HCT116 (cell line): Measurements from ENCODE around the gene NR2F6. TPM values are rescaled to one million over a fixed set of nuclear protein-coding genes. Genes with fewer than 3 reads are reported as not detected.

Source experiments
- ATAC-seq: fragments of 200-7000 bp; cut with Tn5 transposase; 2 replicates; pipeline ENCODE4 v1.9.1; 2020; ENCODE audit warnings: mild to moderate bottlenecking, moderate library complexity
- BruUV-seq: library from RNA; stranded (reverse); fragments of 400-500 nt; replicated peaks from 2 replicates; lab custom pipeline; 2021; lab: Mats Ljungman, UMichigan
- CTCF ChIA-PET: fragments of 300-600 bp; sonication (Branson Sonifier 250); formaldehyde crosslinking; loops from one replicate; lab custom pipeline; 2021; ENCODE audit warnings: antibody characterized with exemption; lab: Charles Lee
- POLR2A ChIA-PET: fragments of 300-600, 350-600 bp; sonication (Branson Sonifier 250); formaldehyde crosslinking; loops from one replicate; lab custom pipeline; 2021; ENCODE audit warnings: antibody characterized with exemption; lab: Charles Lee
- RAD21 ChIA-PET, 2 experiments: fragments of 300-600 bp; sonication (Branson Sonifier 250); formaldehyde crosslinking; loops; one replicate each; lab custom pipeline; 2023; ENCODE audit warnings: low total read pairs in 2 of 2; ENCODE audit not compliant: uncharacterized antibody in 2 of 2, unreplicated experiment in 2 of 2, low non-redundant PET in 1 of 2; lab: Charles Lee
- DNase-seq: peaks from one replicate; pipeline ENCODE4 v3.0.0-alpha.2; 2010; ENCODE audit warnings: low read depth, low spot score
- H2AFZ ChIP-seq: fragments of 200-600 bp; shearing (Covaris generic), sonication (generic); 2 replicates; pipeline ENCODE4 v1.6.1; 2017; ENCODE audit warnings: low read depth, mixed run types, mixed read lengths, antibody characterized with exemption, low read length; ENCODE audit not compliant: poor library complexity, severe bottlenecking
- H3K27ac ChIP-seq: 2 replicates; pipeline ENCODE4 v1.5.1; 2012; ENCODE audit warnings: low read depth, low read length
- H3K27me3 ChIP-seq: fragments of 200-600 bp; sonication (generic); 2 replicates; pipeline ENCODE4 v1.6.1; 2016; ENCODE audit warnings: mixed run types, low read length, mixed read lengths; ENCODE audit not compliant: insufficient read depth
- H3K36me3 ChIP-seq, 2 experiments: fragments of 200-500 bp in 1 of 2; fragments of 200-600 bp in 1 of 2; sonication (Bioruptor generic) in 1 of 2; sonication (generic) in 1 of 2; 2 replicates each; pipeline versions ENCODE4 v1.5.1 to v1.6.1; 2014 to 2016; ENCODE audit warnings: low read length in 2 of 2, inconsistent platforms in 1 of 2, mixed read lengths in 1 of 2, mixed run types in 1 of 2; ENCODE audit not compliant: insufficient read depth in 2 of 2, control insufficient read depth in 1 of 2
- H3K4me1 ChIP-seq, 2 experiments: fragments of 200-600 bp in 1 of 2; sonication (generic) in 1 of 2; 2 replicates each; pipeline versions ENCODE4 v1.5.1 to v1.6.1; 2012 to 2017; ENCODE audit warnings: low read length in 2 of 2, inconsistent platforms in 1 of 2, mild to moderate bottlenecking in 1 of 2, mixed read lengths in 1 of 2, mixed run types in 1 of 2, moderate library complexity in 1 of 2; ENCODE audit not compliant: insufficient read depth in 2 of 2, control insufficient read depth in 1 of 2
- H3K4me2 ChIP-seq: fragments of 200-600 bp; sonication (generic); 2 replicates; pipeline ENCODE4 v1.6.1; 2017; ENCODE audit warnings: mixed run types, low read length, mixed read lengths
- H3K4me3 ChIP-seq, 2 experiments: fragments of 200-600 bp in 1 of 2; sonication (generic) in 1 of 2; replicated peaks in 1 of 2; 2 replicates each; pipeline ENCODE4 v1.5.1; 2011 to 2016; ENCODE audit warnings: low read length in 2 of 2, control low read depth in 1 of 2, low read depth in 1 of 2, mild to moderate bottlenecking in 1 of 2, mixed read lengths in 1 of 2, mixed run types in 1 of 2
- H3K79me2 ChIP-seq: fragments of 200-600 bp; sonication (generic); 2 replicates; pipeline ENCODE4 v1.6.1; 2017; ENCODE audit warnings: mild to moderate bottlenecking, mixed run types, low read length, moderate library complexity, mixed read lengths; ENCODE audit not compliant: insufficient read depth
- H3K9ac ChIP-seq: fragments of 200-600 bp; sonication (generic); 2 replicates; pipeline ENCODE4 v1.6.1; 2016; ENCODE audit warnings: low read length, mixed read lengths
- H3K9me2 ChIP-seq: fragments of 200-600 bp; sonication (generic), shearing (Covaris generic); 2 replicates; pipeline ENCODE4 v1.6.1; 2017; ENCODE audit warnings: mixed run types, mild to moderate bottlenecking, moderate library complexity; ENCODE audit not compliant: insufficient read depth
- H3K9me3 ChIP-seq, 2 experiments: fragments of 200-500 bp in 1 of 2; fragments of 200-600 bp in 1 of 2; sonication (Bioruptor generic) in 1 of 2; sonication (generic) in 1 of 2; 2 replicates each; pipeline ENCODE4 v1.6.1; 2014 to 2017; ENCODE audit warnings: low read length in 2 of 2, mixed read lengths in 2 of 2, inconsistent platforms in 1 of 2, low read depth in 1 of 2, mild to moderate bottlenecking in 1 of 2, mixed run types in 1 of 2, moderate library complexity in 1 of 2; ENCODE audit not compliant: control insufficient read depth in 1 of 2, insufficient read depth in 1 of 2
- H4K20me1 ChIP-seq: fragments of 200-600 bp; sonication (generic), shearing (Covaris generic); 2 replicates; pipeline ENCODE4 v1.6.1; 2017; ENCODE audit warnings: mixed run types, mild to moderate bottlenecking, moderate library complexity; ENCODE audit not compliant: insufficient read depth
- CBX3 ChIP-seq: IDR thresholded peaks from 2 replicates; pipeline ENCODE4 v1.6.1; 2012; ENCODE audit warnings: low read depth
- CTCF ChIP-seq, 3 experiments: fragments of 200-600 bp in 1 of 3; sonication (generic) in 1 of 3; IDR thresholded peaks in 2 of 3; conservative IDR thresholded peaks in 1 of 3; 2 replicates each; pipeline ENCODE4 v1.5.1; 2012 to 2017; ENCODE audit warnings: low read depth in 2 of 3, low read length in 2 of 3, antibody characterized with exemption in 1 of 3, borderline replicate concordance in 1 of 3, control low read depth in 1 of 3, mild to moderate bottlenecking in 1 of 3, mixed read lengths in 1 of 3, mixed run types in 1 of 3, moderate library complexity in 1 of 3; ENCODE audit not compliant: insufficient read depth in 1 of 3
- EGR1 ChIP-seq: IDR thresholded peaks from 2 replicates; pipeline ENCODE4 v1.6.1; 2012; ENCODE audit warnings: low read depth
- ELF1 ChIP-seq: IDR thresholded peaks from 2 replicates; pipeline ENCODE4 v1.6.1; 2012; ENCODE audit warnings: low read depth, borderline replicate concordance
- EZH2phosphoT487 ChIP-seq: fragments of 200-600 bp; IDR thresholded peaks from 2 replicates; pipeline ENCODE4 v1.6.1; 2018; ENCODE audit warnings: antibody characterized with exemption, borderline replicate concordance
- JUND ChIP-seq: IDR thresholded peaks from 2 replicates; pipeline ENCODE4 v1.6.1; 2012
- POLR2AphosphoS5 ChIP-seq: IDR thresholded peaks from 2 replicates; pipeline ENCODE4 v1.6.1; 2011; ENCODE audit warnings: mild to moderate bottlenecking, low read depth, low read length, moderate library complexity
- SIN3A ChIP-seq: IDR thresholded peaks from 2 replicates; pipeline ENCODE4 v1.6.1; 2012; ENCODE audit warnings: low read depth
- SP1 ChIP-seq: IDR thresholded peaks from 2 replicates; pipeline ENCODE4 v1.6.1; 2012; ENCODE audit warnings: low read depth
- SRF ChIP-seq: IDR thresholded peaks from 2 replicates; pipeline ENCODE4 v1.6.1; 2012; ENCODE audit warnings: low read depth
- TCF7L2 ChIP-seq: IDR thresholded peaks from 2 replicates; pipeline ENCODE4 v1.7.0; 2011; ENCODE audit warnings: borderline replicate concordance, inconsistent platforms; ENCODE audit not compliant: insufficient read depth, insufficient read length; ENCODE audit errors: extremely low read depth
- YY1 ChIP-seq: IDR thresholded peaks from 2 replicates; pipeline ENCODE4 v1.6.1; 2011; ENCODE audit warnings: low read length, low read depth, moderate library complexity, mild to moderate bottlenecking; ENCODE audit not compliant: insufficient replicate concordance; ENCODE audit errors: extremely low read depth
- ZNF274 ChIP-seq: fragments of 200-500 bp; sonication (Bioruptor generic); IDR thresholded peaks from 2 replicates; pipeline ENCODE4 v1.6.1; 2014; ENCODE audit warnings: mild to moderate bottlenecking, low read depth, low read length, inconsistent platforms
- intact Hi-C: fragments of 100-400 bp; cut with micrococcal nuclease; formaldehyde crosslinking; loops from 2 replicates; pipeline ENCODE4 v1.10.0; 2022
- total RNA-seq: library from RNA; stranded (reverse); gene quantifications from one replicate; pipeline ENCODE4 v1.2.1, GENCODE V29; 2021; ENCODE audit not compliant: unreplicated experiment

NR2F6 gene
- total RNA-seq, 1 experiment from 2014 or later, result 88.0 TPM

DNA sequence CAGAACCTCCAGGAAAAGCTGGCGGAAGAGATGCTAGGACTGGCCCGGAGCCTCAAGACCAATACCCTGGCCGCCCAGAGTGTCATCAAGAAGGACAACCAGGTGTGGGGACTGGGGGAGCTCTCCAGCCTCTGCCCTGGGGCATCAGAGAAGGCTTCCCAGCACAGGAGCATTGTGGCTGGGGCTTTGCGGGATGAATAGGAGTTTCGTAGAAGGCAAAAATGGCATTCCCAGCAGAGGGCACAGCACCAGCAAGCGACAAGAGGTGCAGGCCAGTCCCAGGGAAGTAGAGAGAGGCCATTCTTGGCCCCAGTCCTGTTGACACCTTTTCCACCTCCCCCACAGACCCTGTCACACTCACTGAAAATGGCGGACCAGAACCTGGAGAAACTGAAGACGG is 26.4 kb downstream of the NR2F6 start:
- Histone ChIP-seq H3K4me3 (no peak overlapping the region), H2AFZ (no peak overlapping the region), H4K20me1 (no peaks in the 10 kb centered on the region), H3K79me2 (peaks cover 7% of the 10 kb centered on the region; the same call in 1 of the 2 replicates), H3K9me3 (no peaks in the 10 kb centered on the region), H3K4me2 (no peak overlapping the region), H3K9me2 (no peaks in the 10 kb centered on the region), H3K4me1 (peaks cover 19 to 48% of the 10 kb centered on the region in 2 experiments), H3K9ac (no peak overlapping the region), H3K27me3 (no peaks in the 10 kb centered on the region), H3K27ac (no peak overlapping the region; the same call in 1 of the 2 replicates), H3K36me3 (0 out of 4 replicates have a peak, but pooled peaks cover 0 to 2% of the 10 kb centered on the region in 2 experiments)
- DNase-seq, result no peak
- BruUV-seq, result no TSS peak
- TF ChIP-seq JUND (no peak), SRF (no peak)
- RAD21 ChIA-PET, result no interaction called here
- intact Hi-C loops, result no loop called here
- CTCF ChIA-PET, result no interaction called here
- POLR2A ChIA-PET, result no interaction called here
- ATAC-seq, result no peak

- no peaks in the 10 kb centered on the region for H3K27me3 ChIP-seq
- peaks cover 7% of the 10 kb centered on the region; the same call in 1 of the 2 replicates for H3K79me2 ChIP-seq
- H3K4me1 ChIP-seq, result peaks cover 16 to 38% of the 10 kb centered on the region in 2 experiments
- no peak overlapping the region for H2AFZ ChIP-seq
- intact Hi-C loops, result no loop called here
- peak overlapping the region; percentile 94 for H3K4me2 ChIP-seq
- H3K9me2 ChIP-seq, result no peaks in the 10 kb centered on the region
- ChIA-PET POLR2A (interaction anchor here (0.6 to 1.9 kb wide), 7 partner anchors 8 to 108 kb away, joined by 3 to 24 read pairs (median 4); partner anchors contain the start of genes DDA1 and OCEL1), CTCF (no interaction called here), RAD21 (interaction anchor here in 1 of 2 experiments (1.1 kb wide), 1 partner anchor 93 kb away, joined by 5 read pairs; the partner anchor contains the start of gene DDA1)
- H3K9ac ChIP-seq, result peak overlapping the region; percentile 80
- no peak for TF ChIP-seq YY1
- no peak for TF ChIP-seq CBX3
- no peak for TF ChIP-seq SIN3A
- no peak for TF ChIP-seq SP1
- TF ChIP-seq CTCF (IDR thresholded peaks at IDR 0.05 in 2 of 3, conservative IDR thresholded peaks at IDR 0.05 in 1 of 3; ENCODE audit: borderline replicate concordance in 1 of 3, insufficient read depth in 1 of 3, low read depth in 2 of 3, low read length in 2 of 3), result no peak
- no peak for TF ChIP-seq EGR1
- no peak for TF ChIP-seq TCF7L2
- TF ChIP-seq POLR2AphosphoS5, result no peak
- no peak for TF ChIP-seq ELF1
- TF ChIP-seq SRF, result no peak
- no peak for TF ChIP-seq ZNF274
- no peak for TF ChIP-seq EZH2phosphoT487
- peak overlapping the region; percentile 89 for H3K27ac ChIP-seq
- DNase-seq (no peak), ATAC-seq (no peak)
- 0 out of 4 replicates have a peak, but pooled peaks cover 0 to 2% of the 10 kb centered on the region in 2 experiments for H3K36me3 ChIP-seq
- BruUV-seq, result TSS peak; percentile 66
- no peaks in the 10 kb centered on the region for H4K20me1 ChIP-seq
- H3K4me3 ChIP-seq, result peak overlapping the region; percentile 57 to 70
- no peaks in the 10 kb centered on the region for H3K9me3 ChIP-seq
Observed at GRCh38 chr19:17216058-17216670, 29.6 kb downstream of the NR2F6 start.
